Stomach smooth muscle (tissue), 2 donors: Measurements from ENCODE around the gene PTPRK.
"Not testable (repeated sequence)": the region's sequence is repeated elsewhere in the genome, so short reads cannot be mapped to it uniquely, and the experiment has no call there.

Experiments
- H3K27ac ChIP-seq: one replicate; pipeline ENCODE4 v1.7.0; 2013; ENCODE audit warnings: mild to moderate bottlenecking, low read length, inconsistent platforms
- H3K27me3 ChIP-seq, 2 donors: one replicate each; pipeline ENCODE4 v1.7.0; 2013; ENCODE audit warnings: low read length in 2 of 2; ENCODE audit not compliant: insufficient read depth in 2 of 2, control insufficient read depth in 1 of 2
- H3K36me3 ChIP-seq, 2 donors: one replicate each; pipeline ENCODE4 v1.7.0; 2013; ENCODE audit warnings: low read length in 2 of 2; ENCODE audit not compliant: control insufficient read depth in 2 of 2, insufficient read depth in 2 of 2
- H3K4me1 ChIP-seq: one replicate; pipeline ENCODE4 v1.7.0; 2013; ENCODE audit warnings: low read length; ENCODE audit not compliant: control insufficient read depth, insufficient read depth
- H3K4me3 ChIP-seq, 2 donors: one replicate each; pipeline ENCODE4 v1.7.0; 2013; ENCODE audit warnings: low read length in 2 of 2
- H3K9ac ChIP-seq, 2 donors: one replicate each; pipeline ENCODE4 v1.7.0; 2013; ENCODE audit warnings: low read length in 2 of 2, mild to moderate bottlenecking in 1 of 2
- H3K9me3 ChIP-seq, 2 donors: one replicate each; pipeline ENCODE4 v1.7.0; 2013; ENCODE audit warnings: low read length in 2 of 2; ENCODE audit not compliant: control insufficient read depth in 2 of 2
- donor health status: healthy.
- donor health status: Pancreatic carcinoma.

Gene PTPRK

GRCh38 chr6:127990074-127990473 is 530.3 kb downstream of the PTPRK start:
- no peak overlapping the region for H3K9ac ChIP-seq
- no peaks in the 10 kb centered on the region for H3K4me1 ChIP-seq
- no peak overlapping the region for H3K27ac ChIP-seq
- H3K36me3 ChIP-seq = no peaks in the 10 kb centered on the region
- no peaks in the 10 kb centered on the region for H3K27me3 ChIP-seq
- no peaks in the 10 kb centered on the region for H3K9me3 ChIP-seq
- no peak overlapping the region for H3K4me3 ChIP-seq

GRCh38 chr6:127980996-127981395 is 539.4 kb downstream of the PTPRK start:
- Histone ChIP-seq H3K27me3 (no peaks in the 10 kb centered on the region), H3K4me1 (no peaks in the 10 kb centered on the region), H3K4me3 (no peak overlapping the region), H3K9me3 (no peaks in the 10 kb centered on the region), H3K9ac (no peak overlapping the region), H3K27ac (no peak overlapping the region), H3K36me3 (peaks cover 4 to 24% of the 10 kb centered on the region in 2 donors)

GRCh38 chr6:127978185-127978584 is 542.2 kb downstream of the PTPRK start:
- H3K27ac ChIP-seq, H3K9ac ChIP-seq, H3K9me3 ChIP-seq, H3K4me3 ChIP-seq, H3K27me3 ChIP-seq, H3K4me1 ChIP-seq: not testable (repeated sequence)
- H3K36me3 ChIP-seq = peaks cover 6 to 15% of the 10 kb centered on the region in 2 donors

- Histone ChIP-seq H3K9me3 (no peaks in the 10 kb centered on the region), H3K36me3 (peaks cover 16 to 19% of the 10 kb centered on the region in 2 donors), H3K27me3 (no peaks in the 10 kb centered on the region), H3K27ac (no peak overlapping the region), H3K4me1 (no peaks in the 10 kb centered on the region), H3K4me3 (no peak overlapping the region), H3K9ac (no peak overlapping the region)
Measured at GRCh38 chr6:127976796-127977195, 543.6 kb downstream of the PTPRK start.

DNA sequence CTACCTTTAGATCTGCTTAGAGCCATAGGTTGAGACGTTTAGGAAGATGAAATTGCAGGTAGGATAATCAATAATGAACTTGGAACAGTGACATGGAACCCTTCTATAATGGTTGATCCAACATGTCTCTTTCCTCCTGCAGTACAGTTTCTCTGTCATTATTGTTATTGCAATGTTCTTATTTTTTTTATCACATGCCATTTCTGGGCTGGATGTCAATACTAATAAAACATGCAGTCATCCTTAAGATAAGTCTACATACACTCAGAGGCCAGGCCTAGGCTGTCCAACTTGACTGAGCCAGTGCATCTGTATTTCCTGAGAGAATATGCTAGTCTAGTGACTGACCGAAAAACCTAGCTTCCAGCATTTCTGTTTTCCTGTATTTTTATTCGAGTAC is 544.3 kb downstream of the PTPRK start:
- no peak overlapping the region for H3K4me3 ChIP-seq
- H3K27ac ChIP-seq = no peak overlapping the region
- peaks cover 20 to 22% of the 10 kb centered on the region in 2 donors for H3K36me3 ChIP-seq
- H3K27me3 ChIP-seq = no peaks in the 10 kb centered on the region
- H3K4me1 ChIP-seq = no peaks in the 10 kb centered on the region
- H3K9ac ChIP-seq = no peak overlapping the region
- no peaks in the 10 kb centered on the region for H3K9me3 ChIP-seq

DNA sequence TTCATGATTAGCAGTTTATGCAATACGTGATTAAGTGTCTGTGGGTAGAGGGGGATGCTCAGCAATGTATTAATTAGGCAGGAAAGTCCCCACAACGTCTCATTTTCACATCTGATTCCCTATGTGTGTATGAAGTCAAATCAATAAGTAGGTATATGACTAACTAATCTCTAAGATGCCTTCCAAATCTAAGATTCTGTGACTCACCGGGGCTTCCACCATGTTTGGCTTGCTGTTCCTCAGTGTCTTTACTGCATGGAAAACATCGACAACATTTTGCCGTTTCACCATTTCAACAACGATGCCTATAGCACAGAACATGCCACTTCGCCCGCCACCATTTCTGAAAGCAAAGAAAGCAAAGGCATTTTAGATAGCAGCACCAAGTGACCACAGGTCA is 547.6 kb downstream of the PTPRK start:
- H3K27ac ChIP-seq = no peak overlapping the region
- H3K4me3 ChIP-seq = no peak overlapping the region
- H3K27me3 ChIP-seq = no peaks in the 10 kb centered on the region
- H3K9me3 ChIP-seq = no peaks in the 10 kb centered on the region
- no peaks in the 10 kb centered on the region for H3K4me1 ChIP-seq
- H3K9ac ChIP-seq = no peak overlapping the region
- H3K36me3 ChIP-seq = peaks cover 20 to 29% of the 10 kb centered on the region in 2 donors

DNA sequence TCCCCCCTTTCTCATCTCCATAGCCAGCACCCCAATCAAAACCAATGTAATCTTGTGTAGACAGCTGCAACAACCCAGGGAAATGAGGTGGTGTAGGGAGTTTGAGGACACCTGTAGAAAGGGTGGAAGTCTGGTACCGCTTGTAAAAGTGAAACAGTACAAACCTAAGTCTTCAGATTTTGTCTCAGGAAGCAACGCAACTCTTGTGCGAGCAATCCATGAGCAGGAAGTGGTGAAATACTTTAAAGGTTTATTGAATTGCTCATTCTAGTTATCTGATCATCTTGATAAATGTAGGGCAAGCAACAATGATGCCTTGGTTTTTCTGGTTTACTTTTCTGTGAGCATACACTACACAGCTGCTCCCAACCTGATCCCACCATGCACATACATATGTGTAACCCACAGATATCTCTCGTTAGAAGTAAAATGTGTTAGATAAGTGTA is 548.4 kb downstream of the PTPRK start:
- Histone ChIP-seq H3K9me3 (no peaks in the 10 kb centered on the region), H3K4me3 (no peak overlapping the region), H3K4me1 (no peaks in the 10 kb centered on the region), H3K27ac (no peak overlapping the region), H3K27me3 (no peaks in the 10 kb centered on the region), H3K9ac (no peak overlapping the region), H3K36me3 (peaks cover 20 to 32% of the 10 kb centered on the region in 2 donors)

DNA sequence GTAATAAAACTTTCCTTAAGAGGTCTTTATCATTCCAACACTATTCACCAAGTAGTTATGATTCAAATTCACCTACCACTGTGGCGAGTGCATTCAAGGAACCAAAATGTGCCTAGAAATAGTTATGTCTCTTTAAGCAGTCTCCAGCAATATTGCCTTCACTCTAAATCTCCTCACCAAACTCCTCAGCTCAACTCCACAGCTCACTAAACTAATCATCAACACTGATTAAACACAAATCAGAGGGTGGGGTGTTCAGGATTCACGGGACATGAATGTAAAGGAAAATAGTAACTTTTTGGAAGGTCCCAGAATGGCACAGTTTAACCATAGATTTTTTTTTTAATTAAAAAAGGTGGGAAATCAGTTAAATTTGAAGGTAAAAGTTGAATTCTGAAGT is 549.0 kb downstream of the PTPRK start:
- peaks cover 16 to 32% of the 10 kb centered on the region in 2 donors for H3K36me3 ChIP-seq
- no peak overlapping the region for H3K27ac ChIP-seq
- H3K9ac ChIP-seq = no peak overlapping the region
- H3K4me3 ChIP-seq = no peak overlapping the region
- H3K9me3 ChIP-seq = no peaks in the 10 kb centered on the region
- no peaks in the 10 kb centered on the region for H3K4me1 ChIP-seq
- H3K27me3 ChIP-seq = no peaks in the 10 kb centered on the region

DNA sequence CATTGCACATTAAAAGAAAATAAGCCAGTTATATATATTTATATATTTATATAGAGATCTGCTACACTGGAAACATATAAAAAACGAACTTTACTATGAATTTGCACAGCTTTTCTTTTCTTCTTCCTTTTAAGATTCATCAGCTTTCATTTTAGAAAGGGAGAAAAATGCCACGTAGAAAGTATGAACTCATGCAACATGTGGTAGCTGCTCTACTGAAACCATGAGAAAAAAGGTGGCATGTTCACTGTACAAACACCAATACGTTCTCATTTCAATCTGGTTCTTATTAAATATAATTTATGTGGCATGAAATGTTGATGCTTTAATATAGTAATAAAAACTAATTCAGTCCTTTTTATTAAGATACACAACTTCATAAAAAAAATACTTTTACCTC is 550.7 kb downstream of the PTPRK start:
- H3K9ac ChIP-seq = no peak overlapping the region
- H3K27me3 ChIP-seq = no peaks in the 10 kb centered on the region
- no peak overlapping the region for H3K4me3 ChIP-seq
- no peaks in the 10 kb centered on the region for H3K4me1 ChIP-seq
- H3K27ac ChIP-seq = no peak overlapping the region
- H3K9me3 ChIP-seq = no peaks in the 10 kb centered on the region
- H3K36me3 ChIP-seq = peaks cover 10 to 26% of the 10 kb centered on the region in 2 donors

- no peak overlapping the region for H3K9ac ChIP-seq
- no peaks in the 10 kb centered on the region for H3K4me1 ChIP-seq
- H3K27ac ChIP-seq = no peak overlapping the region
- H3K36me3 ChIP-seq = peaks cover 10 to 26% of the 10 kb centered on the region in 2 donors
- H3K4me3 ChIP-seq = no peak overlapping the region
- no peaks in the 10 kb centered on the region for H3K9me3 ChIP-seq
- H3K27me3 ChIP-seq = no peaks in the 10 kb centered on the region
Measured at GRCh38 chr6:127968394-127968793, 552.0 kb downstream of the PTPRK start.

DNA sequence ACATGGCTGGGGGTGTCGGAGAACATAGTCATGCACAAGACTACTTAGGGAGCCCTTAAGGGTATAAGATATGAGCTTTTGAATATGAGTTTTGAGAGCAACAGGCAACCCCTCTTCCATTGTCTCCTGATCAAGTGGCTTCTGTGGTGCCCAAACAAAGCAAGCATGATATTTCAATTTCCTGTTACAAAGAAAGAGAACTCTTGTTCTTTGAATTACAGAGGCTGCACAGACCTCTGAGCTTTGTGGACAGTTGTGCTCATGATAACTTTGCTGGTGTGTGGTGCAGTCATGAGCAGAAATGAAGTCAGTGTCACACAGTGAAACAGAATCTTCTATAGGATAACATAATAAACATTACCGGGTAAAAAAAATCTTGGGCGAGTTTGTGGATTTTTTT is 552.7 kb downstream of the PTPRK start:
- no peaks in the 10 kb centered on the region for H3K9me3 ChIP-seq
- H3K27ac ChIP-seq = no peak overlapping the region

More for the DNA sequence above, 552.7 kb downstream of the PTPRK start:
- H3K4me1 ChIP-seq = no peaks in the 10 kb centered on the region
- no peak overlapping the region for H3K9ac ChIP-seq
- H3K4me3 ChIP-seq = no peak overlapping the region
- peaks cover 10 to 21% of the 10 kb centered on the region in 2 donors for H3K36me3 ChIP-seq
- no peaks in the 10 kb centered on the region for H3K27me3 ChIP-seq
